SK-N-SH (cell line): ENCODE measurements around the gene SEPTIN12. TPM values are rescaled to one million over a fixed set of nuclear protein-coding genes. Genes with fewer than 3 reads are reported as not detected.

ENCODE experiments used
- CTCF ChIA-PET: fragments of 300-600, 350-600 bp; formaldehyde crosslinking; extraction: SDS; loops from one replicate; lab custom pipeline; 2021; lab: Yijun Ruan, JAX
- POLR2A ChIA-PET: fragments of 350-600 bp; sonication (Branson Sonifier 250); formaldehyde crosslinking; extraction: SDS; loops from one replicate; lab custom pipeline; 2020; ENCODE audit warnings: antibody characterized with exemption, inconsistent platforms; lab: Yijun Ruan, JAX
- DNase-seq: peaks from one replicate; pipeline ENCODE4 v3.0.0; 2012
- H2AFZ ChIP-seq: fragments of 200-600 bp; sonication (generic); 2 replicates; pipeline ENCODE4 v1.8.1; 2016; ENCODE audit warnings: antibody characterized with exemption, mild to moderate bottlenecking, low read depth
- H3F3A ChIP-seq: fragments of 200-600 bp; sonication (generic); replicated peaks from 2 replicates; pipeline ENCODE3; 2016; ENCODE audit warnings: antibody characterized with exemption, mild to moderate bottlenecking; ENCODE audit not compliant: insufficient read depth
- H3K27ac ChIP-seq, 2 experiments: fragments of 200-500 bp in 1 of 2; fragments of 200-600 bp in 1 of 2; sonication (Bioruptor generic) in 1 of 2; sonication (generic), shearing (Covaris generic) in 1 of 2; 2 replicates each; pipeline versions ENCODE4 v1.5.1 to v1.6.1; 2014 to 2016; ENCODE audit warnings: low read depth in 2 of 2, inconsistent platforms in 1 of 2, low read length in 1 of 2, mild to moderate bottlenecking in 1 of 2, mixed read lengths in 1 of 2
- H3K27me3 ChIP-seq: fragments of 200-600 bp; sonication (generic), shearing (Covaris generic); 2 replicates; pipeline ENCODE4 v1.6.1; 2016; ENCODE audit warnings: mixed run types; ENCODE audit not compliant: insufficient read depth
- H3K36me3 ChIP-seq, 2 experiments: fragments of 200-500 bp in 1 of 2; fragments of 200-600 bp in 1 of 2; sonication (Bioruptor generic) in 1 of 2; sonication (generic) in 1 of 2; replicated peaks in 1 of 2; 2 replicates each; pipeline versions ENCODE3 to v1.5.1; 2014 to 2016; ENCODE audit warnings: low read length in 1 of 2, mild to moderate bottlenecking in 1 of 2; ENCODE audit not compliant: insufficient read depth in 2 of 2, control insufficient read depth in 1 of 2
- H3K4me1 ChIP-seq, 2 experiments: fragments of 200-500 bp in 1 of 2; fragments of 200-600 bp in 1 of 2; sonication (Bioruptor generic) in 1 of 2; sonication (generic), shearing (Covaris generic) in 1 of 2; 2 replicates each; pipeline versions ENCODE4 v1.5.1 to v1.6.1; 2014 to 2016; ENCODE audit warnings: low read depth in 1 of 2, low read length in 1 of 2, mixed run types in 1 of 2; ENCODE audit not compliant: insufficient read depth in 2 of 2, control insufficient read depth in 1 of 2
- H3K4me2 ChIP-seq: fragments of 200-600 bp; sonication (generic), shearing (Covaris generic); 2 replicates; pipeline ENCODE4 v1.6.1; 2017; ENCODE audit warnings: mixed run types
- H3K4me3 ChIP-seq, 2 experiments: fragments of 200-500 bp in 1 of 2; fragments of 200-600 bp in 1 of 2; sonication (Bioruptor generic) in 1 of 2; sonication (generic), shearing (Covaris generic) in 1 of 2; 2 replicates each; pipeline versions ENCODE4 v1.5.1 to v1.8.1; 2014 to 2016; ENCODE audit warnings: low read depth in 2 of 2, inconsistent platforms in 1 of 2, low read length in 1 of 2, mild to moderate bottlenecking in 1 of 2, mixed read lengths in 1 of 2, moderate library complexity in 1 of 2
- H3K79me2 ChIP-seq: fragments of 200-600 bp; sonication (generic); 2 replicates; pipeline ENCODE4 v1.8.1; 2017; ENCODE audit warnings: mild to moderate bottlenecking; ENCODE audit not compliant: insufficient read depth
- H3K9ac ChIP-seq: fragments of 200-600 bp; sonication (generic); 2 replicates; pipeline ENCODE4 v1.6.1; 2017; ENCODE audit warnings: mixed run types
- H3K9me2 ChIP-seq: fragments of 200-600 bp; sonication (generic); 2 replicates; pipeline ENCODE4 v1.6.1; 2017; ENCODE audit warnings: mixed run types
- H3K9me3 ChIP-seq: fragments of 200-600 bp; sonication (generic); 2 replicates; pipeline ENCODE4 v1.6.1; 2017; ENCODE audit warnings: mixed run types, mild to moderate bottlenecking, moderate library complexity
- H4K20me1 ChIP-seq: fragments of 200-600 bp; sonication (generic); 2 replicates; pipeline ENCODE4 v1.6.1; 2017; ENCODE audit warnings: mild to moderate bottlenecking, mixed run types; ENCODE audit not compliant: insufficient read depth
- CHD2 ChIP-seq: fragments of 150-350 bp; IDR thresholded peaks from 2 replicates; pipeline ENCODE4 v1.6.1; 2018; ENCODE audit warnings: low read length; ENCODE audit not compliant: partially characterized antibody
- CTCF ChIP-seq: fragments of 200-600 bp; sonication (generic); IDR thresholded peaks from 2 replicates; pipeline ENCODE4 v1.6.1; 2017; ENCODE audit warnings: antibody characterized with exemption, mild to moderate bottlenecking, moderate library complexity
- ELF1 ChIP-seq: IDR thresholded peaks from 2 replicates; pipeline ENCODE4 v1.4.0; 2012
- EZH2phosphoT487 ChIP-seq: fragments of 200-600 bp; sonication (generic); IDR thresholded peaks from 2 replicates; pipeline ENCODE4 v1.6.1; 2017; ENCODE audit warnings: low read depth, mixed run types, mild to moderate bottlenecking, antibody characterized with exemption, moderate library complexity, borderline replicate concordance
- FOXJ3 ChIP-seq: sonication (generic); formaldehyde crosslinking; IDR thresholded peaks from 2 replicates; pipeline ENCODE4 v1.5.1; 2020; ENCODE audit warnings: mild to moderate bottlenecking, missing genetic modification reagents
- FOXM1 ChIP-seq: IDR thresholded peaks from 2 replicates; pipeline ENCODE4 v1.4.0; 2012; ENCODE audit warnings: low read depth, mild to moderate bottlenecking
- GABPA ChIP-seq: IDR thresholded peaks from 2 replicates; pipeline ENCODE4 v1.4.0; 2012; ENCODE audit warnings: low read depth, mild to moderate bottlenecking
- GATA2 ChIP-seq: sonication (generic); formaldehyde crosslinking; IDR thresholded peaks from 2 replicates; pipeline ENCODE4 v1.5.0; 2020; ENCODE audit warnings: mild to moderate bottlenecking, missing genetic modification reagents
- IRF3 ChIP-seq: fragments of 150-350 bp; IDR thresholded peaks from 2 replicates; pipeline ENCODE4 v1.6.1; 2016; ENCODE audit warnings: mild to moderate bottlenecking, low read depth, low read length
- JUND ChIP-seq: IDR thresholded peaks from 2 replicates; pipeline ENCODE4 v1.4.0; 2012
- MAX ChIP-seq: IDR thresholded peaks from 2 replicates; pipeline ENCODE4 v1.4.0; 2012; ENCODE audit warnings: low read depth
- MEF2A ChIP-seq: IDR thresholded peaks from 2 replicates; pipeline ENCODE4 v1.4.0; 2012; ENCODE audit warnings: low read depth, borderline replicate concordance
- NFIC ChIP-seq: IDR thresholded peaks from 2 replicates; pipeline ENCODE4 v1.4.0; 2012; ENCODE audit warnings: borderline replicate concordance
- NRF1 ChIP-seq: IDR thresholded peaks from 2 replicates; pipeline ENCODE4 v1.6.1; 2012; ENCODE audit warnings: low read depth, mild to moderate bottlenecking, low read length
- POLR2AphosphoS5 ChIP-seq: IDR thresholded peaks from 2 replicates; pipeline ENCODE4 v1.6.1; 2012; ENCODE audit warnings: low read depth, low read length
- RAD21 ChIP-seq: IDR thresholded peaks from 2 replicates; pipeline ENCODE4 v1.6.1; 2012; ENCODE audit warnings: mild to moderate bottlenecking, low read length
- RCOR1 ChIP-seq: fragments of 150-350 bp; IDR thresholded peaks from 2 replicates; pipeline ENCODE4 v1.6.1; 2017; ENCODE audit warnings: antibody characterized with exemption, low read length
- REST ChIP-seq: IDR thresholded peaks from 2 replicates; pipeline ENCODE4 v1.6.1; 2012; ENCODE audit warnings: mild to moderate bottlenecking, low read depth, low read length, moderate library complexity
- RFX5 ChIP-seq: IDR thresholded peaks from 2 replicates; pipeline ENCODE4 v1.6.1; 2012; ENCODE audit warnings: mild to moderate bottlenecking, improper control_type of control experiment, low read length
- RXRA ChIP-seq: IDR thresholded peaks from 2 replicates; pipeline ENCODE4 v1.4.0; 2012; ENCODE audit warnings: low read depth, mild to moderate bottlenecking, borderline replicate concordance
- TAF1 ChIP-seq: IDR thresholded peaks from 2 replicates; pipeline ENCODE4 v1.6.1; 2012; ENCODE audit warnings: low read depth, mild to moderate bottlenecking, low read length, moderate library complexity, borderline replicate concordance
- TEAD4 ChIP-seq: IDR thresholded peaks from 2 replicates; pipeline ENCODE4 v1.4.0; 2012; ENCODE audit warnings: mild to moderate bottlenecking, borderline replicate concordance; ENCODE audit not compliant: insufficient read depth
- USF1 ChIP-seq: IDR thresholded peaks from 2 replicates; pipeline ENCODE4 v1.4.0; 2012; ENCODE audit warnings: low read depth, borderline replicate concordance
- USF2 ChIP-seq: fragments of 150-350 bp; IDR thresholded peaks from 2 replicates; pipeline ENCODE4 v1.6.1; 2017; ENCODE audit warnings: antibody characterized with exemption, low read length, low read depth, borderline replicate concordance
- YY1 ChIP-seq: IDR thresholded peaks from 2 replicates; pipeline ENCODE4 v1.4.0; 2012; ENCODE audit warnings: low read depth, mild to moderate bottlenecking
- WGBS: methylation state at CpG from one replicate; pipeline ENCODE4 v1.1.6; 2017; ENCODE audit warnings: low lambda C conversion rate; 5-methylcytosine and 5-hydroxymethylcytosine counted together
- polyA plus RNA-seq, 3 experiments: library from polyadenylated mRNA; depleted of rRNA; stranded (reverse); fragments of >200 nt; gene quantifications; 2 replicates each; pipeline ENCODE4 v1.2.3, GENCODE V29; 2012

Gene SEPTIN12
- polyA plus RNA-seq, 1 of the 3 experiments (the other 2 are of a cell fraction), result 0.07 TPM

- Histone ChIP-seq H3K4me1 (peaks cover 0 to 6% of the 10 kb centered on the region in 2 experiments; a peak in 1 of 4 replicates), H4K20me1 (no peaks in the 10 kb centered on the region), H3K36me3 (peaks cover 10 to 18% of the 10 kb centered on the region in 2 experiments), H3K9ac (peak within 1 kb of the TSS; percentile 88), H3K9me3 (no peaks in the 10 kb centered on the region), H3K9me2 (no peaks in the 10 kb centered on the region), H3K4me2 (peak within 1 kb of the TSS; percentile 98), H3K27me3 (no peaks in the 10 kb centered on the region), H3K27ac (peak within 1 kb of the TSS; percentile 88 to 96), H3K4me3 (peak within 1 kb of the TSS; percentile 97), H3K79me2 (peaks cover 48% of the 10 kb centered on the region), H3F3A (no peaks in the 10 kb centered on the region), H2AFZ (peak within 1 kb of the TSS; percentile 90)
- DNase-seq, result peak; percentile 97
- CTCF ChIA-PET, result interaction anchor here (0.9 to 1.5 kb wide), 4 partner anchors 69 to 222 kb away, joined by 3 to 7 read pairs (median 4); no protein-coding TSS in a partner anchor
- POLR2A ChIA-PET, result interaction anchor here (0.7 to 2.2 kb wide), 11 partner anchors 10 to 225 kb away, joined by 3 to 16 read pairs (median 4); partner anchors contain the start of genes ROGDI and ZNF500
- WGBS, result under 1% methylated on average over 33 of the region's 70 CpGs
- TF ChIP-seq RFX5, result no peak; the same call in 1 of the 2 replicates
- no peak for TF ChIP-seq MEF2A
- TF ChIP-seq ELF1, result peak; percentile 81
- no peak; the same call in 1 of the 2 replicates for TF ChIP-seq YY1
- no peak for TF ChIP-seq USF1
- TF ChIP-seq MAX, result peak; percentile 91
- 0 out of 2 replicates have a peak, but pooled peaks have one; percentile 17 for TF ChIP-seq TEAD4
- TF ChIP-seq EZH2phosphoT487, result no peak
- TF ChIP-seq FOXJ3, result no peak
- no peak for TF ChIP-seq USF2
- no peak for TF ChIP-seq GATA2 (CRISPR knock-in tag)
- no peak for TF ChIP-seq NFIC
- TF ChIP-seq CHD2, result peak; percentile 69
- TF ChIP-seq JUND, result no peak
- peak; percentile 79 for TF ChIP-seq REST
- no peak for TF ChIP-seq POLR2AphosphoS5
- TF ChIP-seq RAD21, result no peak
- TF ChIP-seq RCOR1, result no peak; the same call in 1 of the 2 replicates
- no peak for TF ChIP-seq NRF1
- no peak for TF ChIP-seq RXRA
- TF ChIP-seq CTCF, result no peak
- peak; percentile 90 for TF ChIP-seq GABPA
- peak; percentile 56; the same call in 1 of the 2 replicates for TF ChIP-seq IRF3
- no peak for TF ChIP-seq TAF1
- TF ChIP-seq FOXM1, result no peak
These were observed 53.9 kb downstream of the SEPTIN12 start, which contains the start of the genes ANKS3 and DNAAF8 for GRCh38 chr16:4734063-4734729. TSS of gene ANKS3 (minus strand) at chr16:4734271. CDS start at chr16:4730149, 4,122 bp downstream. TSS of gene DNAAF8 (plus strand) at chr16:4734537. CDS start at chr16:4736515, 1,978 bp downstream.
